ENCODE data around the gene IFT88. TPM values are rescaled to one million over a fixed set of nuclear protein-coding genes. Genes with fewer than 3 reads are reported as not detected.

IFT88 gene
- total RNA-seq, 1 experiment from 2014 or later = 11.9 TPM

DNA sequence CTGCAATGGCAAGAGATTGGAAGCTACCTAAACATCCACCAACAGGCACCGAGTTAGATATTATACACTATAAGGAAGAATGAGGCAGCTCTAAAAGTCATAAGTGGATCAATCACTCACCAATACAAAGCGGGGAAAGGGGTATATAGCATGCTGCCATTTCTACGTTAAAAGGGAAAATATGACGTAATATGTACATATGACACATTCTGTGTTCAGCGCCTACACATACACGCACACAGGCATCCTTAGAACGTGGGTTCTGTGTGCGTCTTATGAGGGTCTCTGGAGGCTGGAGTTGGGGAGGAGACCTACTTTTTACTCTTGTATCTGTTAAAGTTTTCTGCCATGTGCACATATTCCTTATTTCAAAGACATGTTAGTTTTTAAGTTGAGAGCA lies 142.4 kb downstream of the IFT88 start:
- no peaks in the 10 kb centered on the region for H3K9me3 ChIP-seq (ENCODE audit: low read length)
- DNase-seq = no peak
- TF ChIP-seq EZH2 (IDR thresholded peaks at IDR 0.05; ENCODE audit: low read length, unreplicated experiment) (no peak), EZH2phosphoT487 (IDR thresholded peaks at IDR 0.05; ENCODE audit: borderline replicate concordance, low read length) (no peak)
- TF ChIP-seq, protein P1, sequence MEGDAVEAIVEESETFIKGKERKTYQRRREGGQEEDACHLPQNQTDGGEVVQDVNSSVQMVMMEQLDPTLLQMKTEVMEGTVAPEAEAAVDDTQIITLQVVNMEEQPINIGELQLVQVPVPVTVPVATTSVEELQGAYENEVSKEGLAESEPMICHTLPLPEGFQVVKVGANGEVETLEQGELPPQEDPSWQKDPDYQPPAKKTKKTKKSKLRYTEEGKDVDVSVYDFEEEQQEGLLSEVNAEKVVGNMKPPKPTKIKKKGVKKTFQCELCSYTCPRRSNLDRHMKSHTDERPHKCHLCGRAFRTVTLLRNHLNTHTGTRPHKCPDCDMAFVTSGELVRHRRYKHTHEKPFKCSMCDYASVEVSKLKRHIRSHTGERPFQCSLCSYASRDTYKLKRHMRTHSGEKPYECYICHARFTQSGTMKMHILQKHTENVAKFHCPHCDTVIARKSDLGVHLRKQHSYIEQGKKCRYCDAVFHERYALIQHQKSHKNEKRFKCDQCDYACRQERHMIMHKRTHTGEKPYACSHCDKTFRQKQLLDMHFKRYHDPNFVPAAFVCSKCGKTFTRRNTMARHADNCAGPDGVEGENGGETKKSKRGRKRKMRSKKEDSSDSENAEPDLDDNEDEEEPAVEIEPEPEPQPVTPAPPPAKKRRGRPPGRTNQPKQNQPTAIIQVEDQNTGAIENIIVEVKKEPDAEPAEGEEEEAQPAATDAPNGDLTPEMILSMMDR (conservative IDR thresholded peaks at IDR 0.05; ENCODE audit: low read depth, low read length) = no peak
- no peak overlapping the region for H3K4me3 ChIP-seq (ENCODE audit: low read length)
- intact Hi-C loops (cut with micrococcal nuclease) = no loop called here
- no peaks in the 10 kb centered on the region for H3F3A ChIP-seq (ENCODE audit: low read length, unreplicated experiment)
- no peak overlapping the region for H3K9ac ChIP-seq (ENCODE audit: low read length)
- H3K9me2 ChIP-seq (replicated peaks; ENCODE audit: low read length) = no peaks in the 10 kb centered on the region
- no peak overlapping the region for H3K27ac ChIP-seq (ENCODE audit: low read length)
- H3K79me2 ChIP-seq (ENCODE audit: low read length) = no peaks in the 10 kb centered on the region
- POLR2A ChIA-PET (ENCODE audit: unreplicated experiment) = no interaction called here
- ATAC-seq = no peak; the same call in 1 of the 2 replicates
- CTCF ChIA-PET = interaction anchor here (0.6 kb wide), 1 partner anchor 512 kb away, joined by 10 read pairs; no protein-coding TSS in a partner anchor
- H2AFZ ChIP-seq (ENCODE audit: low read length) = no peak overlapping the region
- H3K4me2 ChIP-seq (ENCODE audit: low read length) = no peak overlapping the region
- H3K27me3 ChIP-seq (ENCODE audit: low read length) = no peaks in the 10 kb centered on the region
- peaks cover 3% of the 10 kb centered on the region; the same call in 1 of the 2 replicates for H3K4me1 ChIP-seq (ENCODE audit: insufficient read depth, low read length)
- no TSS peak for BruUV-seq (replicated peaks)
- H3K36me3 ChIP-seq (ENCODE audit: low read depth, low read length) = no peaks in the 10 kb centered on the region
- H4K20me1 ChIP-seq (ENCODE audit: low read length) = no peaks in the 10 kb centered on the region

- Histone ChIP-seq H2AFZ (ENCODE audit: low read length) (no peak overlapping the region), H3K4me2 (ENCODE audit: low read length) (no peak overlapping the region), H3K9me2 (replicated peaks; ENCODE audit: low read length) (no peaks in the 10 kb centered on the region), H3K4me3 (ENCODE audit: low read length) (no peak overlapping the region), H4K20me1 (ENCODE audit: low read length) (no peaks in the 10 kb centered on the region), H3K79me2 (ENCODE audit: low read length) (no peaks in the 10 kb centered on the region), H3K4me1 (ENCODE audit: insufficient read depth, low read length) (peaks cover 3% of the 10 kb centered on the region; the same call in 1 of the 2 replicates), H3F3A (ENCODE audit: low read length, unreplicated experiment) (no peaks in the 10 kb centered on the region), H3K36me3 (ENCODE audit: low read depth, low read length) (no peaks in the 10 kb centered on the region), H3K9me3 (ENCODE audit: low read length) (no peaks in the 10 kb centered on the region), H3K9ac (ENCODE audit: low read length) (no peak overlapping the region), H3K27me3 (ENCODE audit: low read length) (no peaks in the 10 kb centered on the region), H3K27ac (ENCODE audit: low read length) (no peak overlapping the region)
- no peak for TF ChIP-seq EZH2phosphoT487 (IDR thresholded peaks at IDR 0.05; ENCODE audit: borderline replicate concordance, low read length)
- TF ChIP-seq, protein P1 (conservative IDR thresholded peaks at IDR 0.05; ENCODE audit: low read depth, low read length) = no peak
- no peak for TF ChIP-seq EZH2 (IDR thresholded peaks at IDR 0.05; ENCODE audit: low read length, unreplicated experiment)
- POLR2A ChIA-PET (ENCODE audit: unreplicated experiment) = no interaction called here
- DNase-seq = no peak
- no peak for ATAC-seq
- no TSS peak for BruUV-seq (replicated peaks)
- intact Hi-C loops (cut with micrococcal nuclease) = loop anchor here (5.0 to 10.0 kb wide), 2 partner anchors 75 to 527 kb away; no protein-coding TSS in a partner anchor
- CTCF ChIA-PET = interaction anchor here (0.6 kb wide), 1 partner anchor 512 kb away, joined by 10 read pairs; no protein-coding TSS in a partner anchor
These were observed 142.8 kb downstream of the IFT88 start for GRCh38 chr13:20709782-20710181.

DNA sequence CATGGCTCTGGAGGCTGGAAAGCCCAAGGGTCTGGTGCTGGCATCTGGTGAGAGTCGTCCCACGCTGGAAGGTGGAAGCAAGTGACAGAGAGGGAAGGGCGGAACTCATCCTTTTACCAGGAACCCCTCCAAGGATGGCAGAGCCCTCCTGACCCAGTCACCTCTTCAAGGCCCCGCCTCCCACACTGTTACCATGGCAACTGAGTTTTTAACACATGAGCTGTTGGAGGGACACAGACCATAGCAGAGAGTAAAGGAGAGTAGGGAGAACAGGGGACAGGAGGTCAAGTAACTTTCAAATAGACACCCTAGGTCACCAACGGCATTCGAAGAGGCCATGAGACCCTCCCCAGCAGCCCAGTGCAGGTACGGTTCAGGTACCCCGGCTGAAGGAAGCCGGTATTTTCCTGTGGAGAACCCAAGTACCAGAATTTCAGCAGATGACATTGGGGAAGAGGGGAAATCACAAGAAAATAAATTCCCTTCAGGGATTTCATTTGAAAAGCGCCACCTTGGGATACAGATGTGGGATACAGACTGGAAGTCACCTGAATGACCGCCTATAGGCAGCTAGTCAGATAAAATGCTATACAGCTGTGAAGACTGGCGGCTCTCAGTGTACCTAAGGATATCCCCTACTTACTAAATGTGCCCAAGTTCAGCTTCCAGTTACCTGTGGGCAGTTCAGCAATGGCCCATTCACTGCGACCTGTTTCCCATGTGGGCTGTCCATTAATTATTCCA lies 144.5 kb downstream of the IFT88 start:
- ATAC-seq = no peak
- ChIA-PET POLR2A (ENCODE audit: unreplicated experiment) (no interaction called here), CTCF (no interaction called here)

More for the DNA sequence above, 144.5 kb downstream of the IFT88 start:
- no peaks in the 10 kb centered on the region for H3K36me3 ChIP-seq (ENCODE audit: low read depth, low read length)
- no peak overlapping the region for H3K9ac ChIP-seq (ENCODE audit: low read length)
- H3K4me1 ChIP-seq (ENCODE audit: insufficient read depth, low read length) = peaks cover 3% of the 10 kb centered on the region; the same call in 1 of the 2 replicates
- H3K4me3 ChIP-seq (ENCODE audit: low read length) = no peak overlapping the region
- H3F3A ChIP-seq (ENCODE audit: low read length, unreplicated experiment) = no peaks in the 10 kb centered on the region
- H3K9me2 ChIP-seq (replicated peaks; ENCODE audit: low read length) = no peaks in the 10 kb centered on the region
- H4K20me1 ChIP-seq (ENCODE audit: low read length) = no peaks in the 10 kb centered on the region
- no peak overlapping the region for H3K4me2 ChIP-seq (ENCODE audit: low read length)
- no peaks in the 10 kb centered on the region for H3K27me3 ChIP-seq (ENCODE audit: low read length)
- DNase-seq = no peak
- intact Hi-C loops (cut with micrococcal nuclease) = loop anchor here (1.0 to 10.0 kb wide), 4 partner anchors 73 to 529 kb away; no protein-coding TSS in a partner anchor
- TF ChIP-seq EZH2phosphoT487 (IDR thresholded peaks at IDR 0.05; ENCODE audit: borderline replicate concordance, low read length) (no peak), EZH2 (IDR thresholded peaks at IDR 0.05; ENCODE audit: low read length, unreplicated experiment) (no peak)
- TF ChIP-seq, protein P1 (conservative IDR thresholded peaks at IDR 0.05; ENCODE audit: low read depth, low read length) = no peak
- H3K9me3 ChIP-seq (ENCODE audit: low read length) = no peaks in the 10 kb centered on the region
- H3K79me2 ChIP-seq (ENCODE audit: low read length) = no peaks in the 10 kb centered on the region
- no peak overlapping the region for H3K27ac ChIP-seq (ENCODE audit: low read length)
- BruUV-seq (replicated peaks) = no TSS peak
- no peak overlapping the region for H2AFZ ChIP-seq (ENCODE audit: low read length)
